HG03280 (cell line): ENCODE results near the gene COX10.
"Not testable (repeated sequence)": the region's sequence is repeated elsewhere in the genome, so short reads cannot be mapped to it uniquely, and the experiment has no call there.

Experiments
- ATAC-seq: cut with Tn5 transposase; IDR thresholded peaks from one replicate; pipeline ENCODE4 v1.9.1; 2021; ENCODE audit warnings: mild to moderate bottlenecking, moderate library complexity; ENCODE audit not compliant: unreplicated experiment

Gene COX10

GRCh38 chr17:14201988-14202380 lies 132.7 kb downstream of the COX10 start:
- ATAC-seq, result no peak

DNA sequence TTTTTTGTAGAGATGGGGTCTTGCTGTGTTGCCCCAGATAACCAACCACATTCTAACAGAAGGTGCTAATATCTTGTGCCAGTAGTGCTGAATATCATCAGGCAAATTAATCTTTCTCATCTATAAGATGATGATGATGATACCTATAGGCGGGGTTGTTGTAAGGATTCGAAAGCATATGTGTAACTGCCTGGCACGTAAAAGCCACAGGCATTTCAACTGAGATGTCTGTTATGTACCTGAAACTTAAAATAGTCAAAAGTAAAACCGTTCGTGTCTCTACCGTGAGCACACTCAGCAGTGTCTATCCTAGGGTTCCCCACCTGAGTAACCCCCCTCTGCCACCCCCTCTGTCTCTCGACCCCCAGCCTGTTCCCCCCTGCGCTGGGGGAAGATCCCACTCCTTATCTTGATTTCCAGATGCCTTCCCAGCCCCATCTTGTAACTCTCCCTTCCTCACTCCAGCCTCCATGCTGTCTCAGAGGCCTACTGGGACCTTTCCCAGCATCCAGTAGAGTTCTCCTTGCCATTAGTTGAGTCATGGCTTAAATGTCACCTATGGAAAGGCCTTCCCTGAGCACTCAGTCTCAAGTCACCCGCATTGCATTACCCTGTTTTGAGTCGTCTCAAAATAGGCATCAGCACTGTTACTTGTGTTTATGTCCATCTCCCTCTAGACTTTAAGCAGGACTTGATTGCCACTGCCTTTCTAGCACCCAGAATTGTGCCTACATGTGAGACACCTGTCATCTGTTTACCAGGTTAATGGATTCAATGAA lies 133.3 kb downstream of the COX10 start:
- ATAC-seq, result no peak

GRCh38 chr17:14203388-14203787 lies 134.1 kb downstream of the COX10 start:
- ATAC-seq, result no peak

DNA sequence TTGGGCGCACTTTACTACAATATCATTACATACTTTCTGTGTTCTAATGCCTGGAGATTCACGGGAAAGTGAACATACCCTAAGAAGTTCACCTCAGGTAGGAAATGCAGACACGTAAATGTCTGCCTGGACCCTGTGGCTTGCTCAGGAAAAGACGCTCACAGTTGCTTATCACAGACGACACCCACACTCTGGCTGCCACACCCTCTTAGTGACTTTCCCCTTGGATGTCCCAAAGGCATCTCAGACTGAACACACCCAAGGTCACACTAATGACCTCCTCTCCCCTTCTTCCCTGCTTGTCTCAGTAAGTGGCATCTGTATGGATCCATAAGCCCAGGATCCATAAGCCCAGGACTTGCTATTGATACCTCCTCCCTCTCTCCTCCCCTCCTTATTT lies 134.8 kb downstream of the COX10 start:
- no peak for ATAC-seq

DNA sequence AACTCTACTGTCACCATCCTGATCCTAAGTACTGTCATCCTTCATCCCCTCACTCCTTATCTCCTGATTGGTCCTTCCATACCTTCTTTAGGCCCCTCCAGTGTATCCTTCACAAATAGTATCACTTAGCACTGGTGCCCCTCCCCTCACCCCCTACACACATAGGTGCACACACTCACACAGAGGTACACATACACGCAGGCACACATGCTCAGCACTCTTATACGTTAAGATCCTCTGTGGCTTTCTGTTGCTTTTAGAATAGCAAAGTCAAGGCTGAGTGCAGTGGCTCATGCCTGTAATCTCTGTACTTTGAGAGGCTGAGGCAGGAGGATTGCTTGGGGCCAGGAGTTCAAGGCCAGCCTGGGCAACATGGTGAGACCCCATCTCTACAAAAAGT lies 135.2 kb downstream of the COX10 start:
- no peak for ATAC-seq

DNA sequence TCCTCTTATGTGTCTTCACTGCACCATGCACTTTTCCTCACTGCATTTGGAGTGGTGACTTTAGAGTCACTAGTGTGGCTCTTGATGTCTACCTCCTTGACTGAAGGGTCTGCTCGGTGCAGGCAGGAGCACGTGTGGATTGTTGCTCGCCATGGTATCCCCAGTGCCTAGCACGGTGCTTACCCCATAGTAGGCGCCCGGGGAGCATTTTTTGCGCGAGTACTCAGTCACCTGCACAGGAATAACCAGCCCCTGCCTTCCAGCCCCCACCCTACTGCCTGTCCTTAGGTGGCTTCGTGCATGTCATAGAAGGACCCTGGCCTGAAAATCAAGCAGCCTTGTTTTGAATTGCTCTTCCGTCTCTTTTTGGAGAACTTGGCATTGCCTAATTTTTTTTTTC lies 136.1 kb downstream of the COX10 start:
- ATAC-seq, result no peak

DNA sequence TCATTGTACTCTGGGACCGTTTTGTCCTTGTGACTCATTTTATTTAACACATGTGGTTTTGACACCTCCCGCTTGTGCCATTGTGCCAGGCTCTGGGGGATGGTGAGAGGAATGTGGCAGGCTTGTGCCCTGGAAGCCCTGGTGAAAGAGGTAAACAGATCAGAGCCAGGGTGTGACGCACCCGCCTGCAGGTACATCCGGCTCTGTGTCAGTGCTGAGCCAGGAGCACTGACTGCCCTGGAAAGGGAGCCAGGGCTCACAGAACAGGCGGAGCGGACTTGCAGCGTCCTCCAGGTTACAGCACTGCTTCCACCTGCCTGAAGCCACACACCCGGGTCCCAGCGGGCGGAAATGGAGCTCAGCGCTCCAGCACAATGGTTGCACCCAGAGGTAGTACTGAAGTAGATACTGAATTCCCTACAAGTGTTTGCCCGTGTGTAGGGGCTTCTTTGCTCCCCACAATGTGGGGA lies 136.7 kb downstream of the COX10 start:
- no peak for ATAC-seq

DNA sequence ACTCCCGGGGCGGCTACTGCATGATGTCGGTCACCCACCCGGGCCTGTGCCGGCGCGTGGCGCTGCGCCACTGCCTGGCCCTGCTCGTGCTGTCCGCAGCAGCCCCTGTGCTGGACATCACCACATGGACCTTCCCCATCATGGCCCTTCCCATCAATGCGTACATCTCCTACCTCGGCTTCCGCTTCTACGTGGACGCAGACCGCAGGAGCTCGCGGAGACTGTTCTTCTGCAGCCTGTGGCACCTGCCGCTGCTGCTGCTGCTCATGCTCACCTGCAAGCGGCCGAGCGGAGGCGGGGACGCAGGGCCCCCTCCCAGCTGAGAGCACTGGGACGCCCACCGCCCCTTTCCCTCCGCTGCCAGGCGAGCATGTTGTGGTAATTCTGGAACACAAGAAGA lies 137.6 kb downstream of the COX10 start:
- no peak for ATAC-seq

DNA sequence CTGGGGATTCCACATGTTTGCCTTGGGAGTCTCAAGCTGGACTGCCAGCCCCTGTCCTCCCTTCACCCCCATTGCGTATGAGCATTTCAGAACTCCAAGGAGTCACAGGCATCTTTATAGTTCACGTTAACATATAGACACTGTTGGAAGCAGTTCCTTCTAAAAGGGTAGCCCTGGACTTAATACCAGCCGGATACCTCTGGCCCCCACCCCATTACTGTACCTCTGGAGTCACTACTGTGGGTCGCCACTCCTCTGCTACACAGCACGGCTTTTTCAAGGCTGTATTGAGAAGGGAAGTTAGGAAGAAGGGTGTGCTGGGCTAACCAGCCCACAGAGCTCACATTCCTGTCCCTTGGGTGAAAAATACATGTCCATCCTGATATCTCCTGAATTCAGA lies 138.5 kb downstream of the COX10 start:
- no peak for ATAC-seq

- ATAC-seq, result no peak
Observed at GRCh38 chr17:14209215-14209614, 139.9 kb downstream of the COX10 start.

DNA sequence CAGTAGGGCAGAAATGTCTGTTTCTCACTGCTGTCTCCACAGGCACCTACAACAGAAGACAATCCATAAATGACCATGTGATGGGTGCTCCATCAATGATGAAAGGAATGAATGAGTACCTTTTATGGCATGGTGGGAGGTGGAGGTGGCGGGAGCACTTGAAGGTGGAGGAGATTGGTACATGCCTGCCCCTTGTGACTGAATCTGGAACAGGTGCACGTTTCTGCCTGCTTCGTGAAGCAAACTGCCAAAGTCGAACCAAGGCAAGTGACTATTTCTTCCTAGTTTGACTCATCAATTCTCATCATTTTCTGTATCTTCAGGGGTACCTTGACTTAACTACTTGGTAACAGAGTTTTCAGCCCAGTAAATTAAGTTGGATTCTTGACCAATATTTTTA lies 141.9 kb downstream of the COX10 start:
- no peak for ATAC-seq

GRCh38 chr17:14211801-14212200 lies 142.5 kb downstream of the COX10 start:
- ATAC-seq, result no peak

- ATAC-seq, result no peak
Observed at GRCh38 chr17:14212401-14212800, 143.1 kb downstream of the COX10 start.

GRCh38 chr17:14214271-14214670 lies 145.0 kb downstream of the COX10 start:
- no peak for ATAC-seq

DNA sequence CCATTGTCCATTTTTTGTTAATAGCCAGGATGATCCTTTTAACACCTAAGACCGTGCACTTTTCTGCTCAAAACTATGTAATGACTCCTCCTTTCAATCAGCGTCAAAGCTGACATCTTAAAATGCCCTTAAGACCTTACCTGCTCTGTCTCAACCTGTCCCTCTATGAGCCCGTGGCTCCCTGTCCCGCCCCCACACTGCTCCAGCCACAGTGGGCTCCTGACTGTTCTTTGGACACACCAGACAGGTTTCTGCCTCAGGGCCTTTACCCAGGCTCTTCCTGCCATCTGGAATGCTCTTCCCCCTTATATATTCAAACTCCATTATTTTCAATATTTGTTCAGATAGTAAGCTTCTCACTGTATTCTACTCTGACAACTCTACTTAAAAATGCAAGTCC lies 153.3 kb downstream of the COX10 start:
- ATAC-seq, result no peak

DNA sequence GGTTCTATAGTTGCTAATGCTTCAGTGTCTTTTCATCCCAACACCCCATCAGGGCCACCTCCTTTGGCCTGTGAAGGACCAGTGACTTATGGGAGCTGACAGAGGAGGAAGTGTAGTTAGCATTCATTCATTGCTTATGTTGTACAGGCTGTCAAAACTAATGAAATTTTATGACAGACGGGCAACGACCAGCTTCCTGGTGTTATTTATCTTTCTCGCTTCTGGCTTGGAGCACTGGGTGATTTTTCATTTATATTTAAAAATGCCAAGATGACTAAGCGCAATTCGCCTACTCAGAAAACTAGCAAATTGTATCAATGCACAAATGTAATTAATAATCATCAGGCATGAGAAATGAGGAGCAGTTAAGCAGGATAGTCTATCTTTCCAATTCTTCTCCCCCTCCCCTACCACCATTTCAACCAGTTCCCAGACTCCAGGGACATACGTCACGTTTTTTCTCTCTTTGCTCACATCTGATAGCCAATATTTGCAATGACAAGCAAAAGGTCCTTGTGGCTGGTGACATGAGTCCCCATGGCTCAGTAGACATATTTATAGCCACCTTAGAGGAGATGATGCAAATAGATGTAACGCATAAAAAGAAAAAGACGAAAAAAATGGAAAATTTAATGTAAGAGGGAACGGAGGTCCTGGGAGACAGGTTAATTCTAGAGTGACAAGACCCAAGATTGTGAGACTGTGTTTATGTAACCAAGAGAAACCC lies 156.1 kb downstream of the COX10 start:
- ATAC-seq, result no peak

- no peak for ATAC-seq
Observed at GRCh38 chr17:14227052-14227451, 157.7 kb downstream of the COX10 start.

DNA sequence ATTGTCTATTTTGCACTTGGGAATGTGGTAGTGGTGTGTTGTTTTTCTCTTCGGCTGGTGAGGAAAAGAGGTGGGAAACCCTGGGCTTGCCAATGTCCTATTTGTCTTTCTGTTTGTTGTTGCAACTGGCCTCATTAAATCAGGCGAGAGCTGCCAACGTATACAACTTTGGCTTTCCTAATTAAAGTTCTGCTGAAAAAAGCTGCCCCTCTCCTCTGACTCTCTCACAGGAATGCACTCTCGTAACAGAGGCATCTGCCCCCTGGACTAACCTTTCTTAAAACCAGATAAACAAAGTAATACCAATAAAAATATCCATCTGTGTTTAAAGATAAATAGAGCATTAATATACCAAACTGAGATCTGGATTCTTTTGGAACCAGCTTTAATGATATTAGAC lies 159.6 kb downstream of the COX10 start:
- ATAC-seq, result no peak

GRCh38 chr17:14231187-14231586 lies 161.9 kb downstream of the COX10 start:
- not testable (repeated sequence) for ATAC-seq

GRCh38 chr17:14235047-14235446 lies 165.7 kb downstream of the COX10 start:
- not testable (repeated sequence) for ATAC-seq

DNA sequence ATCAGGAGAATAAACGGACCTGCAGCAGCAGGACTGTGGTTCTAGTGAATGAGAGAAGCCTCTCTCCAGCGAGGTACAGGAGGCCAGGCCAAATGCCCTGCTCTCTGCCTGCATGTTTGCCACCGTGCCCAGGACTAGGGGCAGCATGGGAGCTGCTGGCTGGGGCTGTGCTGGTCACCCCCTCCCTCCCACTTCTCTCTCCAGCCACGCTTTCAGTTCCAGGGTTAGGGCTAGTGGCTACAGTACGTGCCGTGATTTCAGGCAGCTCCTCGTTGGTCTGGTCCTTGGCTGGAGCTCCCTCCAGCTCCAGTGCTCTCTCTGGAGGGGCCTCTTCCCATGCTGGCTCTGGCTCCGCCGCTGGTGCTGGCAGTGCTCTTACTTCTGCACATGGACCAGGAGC lies 166.7 kb downstream of the COX10 start:
- not testable (repeated sequence) for ATAC-seq

DNA sequence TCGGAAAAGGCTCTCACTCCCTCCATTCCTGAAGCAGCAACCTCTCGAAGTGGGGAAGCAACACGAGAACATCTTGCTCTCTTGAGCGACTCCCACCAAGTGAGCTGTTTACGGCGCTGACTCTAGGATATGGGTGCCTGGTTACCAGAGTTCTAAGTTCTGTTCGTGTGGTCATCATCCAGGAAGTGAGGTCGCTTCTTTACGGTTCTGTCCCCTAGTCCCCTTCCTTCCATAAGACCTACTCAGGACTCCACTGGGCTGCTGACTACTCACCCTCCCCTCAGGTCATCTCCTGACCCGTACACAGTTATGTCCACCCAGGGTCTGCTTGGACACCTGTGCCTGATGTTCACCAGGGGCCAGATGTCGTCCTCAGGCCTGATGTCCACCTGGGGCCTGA lies 167.5 kb downstream of the COX10 start, which contains the start of gene CDRT15:
Gene CDRT15 (minus strand): TSS at position 101 of the 400 bp plus-strand sequence. CDS start 29 bp downstream, at position 72.
- ATAC-seq, result not testable (repeated sequence)
